GM12878 (cell line): Measurements from ENCODE around the gene CEP57. TPM values are rescaled to one million over a fixed set of nuclear protein-coding genes. Genes with fewer than 3 reads are reported as not detected.

Experiments used
- ATAC-seq: fragments of 200-7000 bp; cut with Tn5 transposase; 3 replicates; pipeline ENCODE4 v1.9.1; 2020; ENCODE audit warnings: mild to moderate bottlenecking, moderate library complexity
- BruUV-seq: library from RNA; stranded (reverse); fragments of 400-500 nt; replicated peaks from 2 replicates; lab custom pipeline; 2021; lab: Mats Ljungman, UMichigan
- CTCF ChIA-PET: fragments of 300-600 bp; sonication (Branson Sonifier 250); formaldehyde crosslinking; extraction: SDS; loops from one replicate; lab custom pipeline; 2021; ENCODE audit warnings: inconsistent platforms; lab: Yijun Ruan, JAX
- POLR2A ChIA-PET: fragments of 350-600 bp; formaldehyde crosslinking; extraction: SDS; loops from one replicate; lab custom pipeline; 2021; ENCODE audit warnings: inconsistent platforms; lab: Charles Lee
- RAD21 ChIA-PET: fragments of 300-600 bp; sonication (Branson Sonifier 250); formaldehyde crosslinking; loops from one replicate; lab custom pipeline; 2023; ENCODE audit warnings: antibody characterized with exemption; ENCODE audit not compliant: unreplicated experiment; lab: Charles Lee
- SMC1A ChIA-PET: fragments of 300-600 bp; sonication (Branson Sonifier 250); formaldehyde crosslinking; loops from one replicate; lab custom pipeline; 2023; ENCODE audit not compliant: unreplicated experiment, uncharacterized antibody; lab: Charles Lee
- DNase-seq: peaks from one replicate; pipeline ENCODE4 v3.0.0-alpha.2; 2011; ENCODE audit warnings: low read depth, low spot score
- FAIRE-seq: peaks from 3 replicates; lab custom pipeline; 2011; peaks lifted over from hg19 to GRCh38; lab: Jason Lieb, UNC
- H2AFZ ChIP-seq: 2 replicates; pipeline ENCODE4 v1.6.0; 2011; ENCODE audit warnings: low read depth, low read length, control low read depth; ENCODE audit not compliant: control insufficient read depth
- H3K27ac ChIP-seq: 2 replicates; pipeline ENCODE4 v1.5.1; 2011; ENCODE audit warnings: control low read depth; ENCODE audit not compliant: control insufficient read depth, insufficient read depth
- H3K27me3 ChIP-seq, 2 experiments: replicated peaks in 1 of 2; 2 replicates each; pipeline versions ENCODE4 v1.6.0 to v1.6.1; 2011; ENCODE audit warnings: low read length in 1 of 2; ENCODE audit not compliant: control insufficient read depth in 2 of 2, insufficient read depth in 2 of 2
- H3K36me3 ChIP-seq, 2 experiments: 2 replicates each; pipeline ENCODE4 v1.5.1; 2011; ENCODE audit warnings: low read length in 1 of 2; ENCODE audit not compliant: control insufficient read depth in 2 of 2, insufficient read depth in 2 of 2
- H3K4me1 ChIP-seq: 2 replicates; pipeline ENCODE4 v1.6.1; 2011; ENCODE audit warnings: mild to moderate bottlenecking, low read length, moderate library complexity, mixed read lengths; ENCODE audit not compliant: control insufficient read depth, insufficient read depth
- H3K4me2 ChIP-seq: 2 replicates; pipeline ENCODE4 v1.6.0; 2011; ENCODE audit warnings: control low read depth; ENCODE audit not compliant: control insufficient read depth, insufficient read depth
- H3K4me3 ChIP-seq: fragments of 200-600 bp; sonication (generic); 2 replicates; pipeline ENCODE4 v1.5.1; 2016
- H3K79me2 ChIP-seq: 2 replicates; pipeline ENCODE4 v1.6.0; 2011; ENCODE audit warnings: low read length; ENCODE audit not compliant: control insufficient read depth, insufficient read depth
- H3K9ac ChIP-seq: 2 replicates; pipeline ENCODE4 v1.8.0; 2011; ENCODE audit warnings: low read length, control low read depth, mixed read lengths; ENCODE audit not compliant: control insufficient read depth, insufficient read depth
- H3K9me3 ChIP-seq: replicated peaks from 3 replicates; pipeline ENCODE4 v1.5.1; 2011; ENCODE audit warnings: mild to moderate bottlenecking, low read length; ENCODE audit not compliant: control insufficient read depth, insufficient read depth
- H4K20me1 ChIP-seq: 2 replicates; pipeline ENCODE4 v1.6.0; 2011; ENCODE audit not compliant: control insufficient read depth, insufficient read depth
- CBX3 ChIP-seq: fragments of 200-600 bp; sonication (generic); IDR thresholded peaks from 2 replicates; pipeline ENCODE4 v1.6.1; 2016; ENCODE audit warnings: low read depth, borderline replicate concordance
- IRF4 ChIP-seq: IDR thresholded peaks from 2 replicates; pipeline ENCODE4 v1.6.1; 2011; ENCODE audit warnings: low read depth, low read length
- NBN ChIP-seq: fragments of 450-650 bp; IDR thresholded peaks from 2 replicates; pipeline ENCODE4 v1.6.1; 2016
- PAX8 ChIP-seq: fragments of 450-650 bp; IDR thresholded peaks from 2 replicates; pipeline ENCODE4 v1.6.1; 2017; ENCODE audit warnings: mild to moderate bottlenecking, moderate library complexity
- RCOR1 ChIP-seq: conservative IDR thresholded peaks from 2 replicates; pipeline ENCODE4 v1.6.1; 2012; ENCODE audit warnings: low read depth, low read length, improper control_type of control experiment
- RUNX3 ChIP-seq: IDR thresholded peaks from 2 replicates; pipeline ENCODE4 v1.6.1; 2012; ENCODE audit warnings: low read length, inconsistent platforms
- SMARCA5 ChIP-seq: fragments of 450-650 bp; IDR thresholded peaks from 2 replicates; pipeline ENCODE4 v1.6.1; 2017; ENCODE audit warnings: mild to moderate bottlenecking
- STAT1 ChIP-seq: fragments of 450-650 bp; conservative IDR thresholded peaks from 2 replicates; pipeline ENCODE4 v1.6.1; 2014; ENCODE audit warnings: antibody characterized with exemption, mild to moderate bottlenecking
- STAT3 ChIP-seq: IDR thresholded peaks from 2 replicates; pipeline ENCODE4 v1.6.1; 2011; ENCODE audit warnings: low read depth, low read length, improper control_type of control experiment
- TCF12 ChIP-seq: IDR thresholded peaks from 2 replicates; pipeline ENCODE4 v1.6.1; 2011; ENCODE audit warnings: low read depth, mild to moderate bottlenecking, low read length
- ZBED1 ChIP-seq: IDR thresholded peaks from 2 replicates; pipeline ENCODE4 v1.6.1; 2016; ENCODE audit warnings: borderline replicate concordance
- WGBS: methylation state at CpG from one replicate; pipeline ENCODE4 v1.1.6; 2016; ENCODE audit warnings: low lambda C conversion rate; ENCODE audit not compliant: insufficient replicate concordance, insufficient coverage; ENCODE audit errors: missing lambda C conversion rate; 5-methylcytosine and 5-hydroxymethylcytosine counted together
- in situ Hi-C: fragments of 300-500 bp; cut with MboI; formaldehyde crosslinking; loops from 9 replicates; pipeline ENCODE4 v1.14.3; 2018; ENCODE audit warnings: mixed read lengths
- intact Hi-C: fragments of 100-400 bp; cut with micrococcal nuclease; formaldehyde crosslinking; loops from one replicate; pipeline ENCODE4 v1.14.2; 2022; ENCODE audit not compliant: unreplicated experiment
- polyA plus RNA-seq, 11 experiments: library from polyadenylated mRNA; depleted of rRNA in 4 of 11; unstranded in 6 of 11; stranded (reverse) in 5 of 11; fragments of >200 nt; fragmentation: Nextera tagmentation in 4 of 11; fragmentation: Illumina TruSeq in 1 of 11; extraction: Ambion mirVana in 4 of 11; extraction: Trizol in 1 of 11; gene quantifications; 1 replicate in 1 of 11; 2 replicates in 10 of 11; pipeline versions ENCODE4 v1.2.1 to v1.2.3, GENCODE V29; 2011 to 2016; ENCODE audit warnings: inconsistent platforms in 2 of 11, missing spikeins in 2 of 11, low read depth in 1 of 11
- total RNA-seq, 4 experiments: library from RNA; depleted of rRNA in 3 of 4; stranded (reverse); fragments of >200 nt in 3 of 4; fragmentation: Illumina TruSeq in 1 of 4; extraction: Trizol in 1 of 4; gene quantifications; 2 replicates each; pipeline versions ENCODE4 v1.2.1 to v1.2.3, GENCODE V29; 2013 to 2021

Gene CEP57
- total and polyA plus RNA-seq, 10 of the 15 experiments (the other 5 are each of a cell fraction or from before 2014, with no cell fraction given), result 19.4 to 85.4 (median 56.8) TPM

DNA sequence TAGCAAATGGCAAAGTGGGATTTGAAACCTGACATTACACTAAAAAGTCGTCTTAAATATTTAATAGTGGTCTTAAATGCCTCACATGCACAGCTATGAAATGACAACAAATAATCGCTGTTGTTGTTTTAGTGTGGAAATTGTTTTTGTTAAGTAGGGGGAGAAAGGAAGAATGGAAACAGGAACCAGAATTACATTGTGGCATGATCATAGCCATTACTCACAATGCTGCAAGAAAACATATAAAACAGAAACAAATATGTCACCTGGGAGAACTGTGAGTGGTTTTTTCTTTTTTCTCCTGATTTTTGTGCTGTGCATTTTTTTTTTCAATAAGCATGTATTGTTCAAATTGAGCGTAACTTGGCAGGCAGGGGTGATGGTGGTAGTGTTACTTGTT is 23.6 kb upstream of the CEP57 start (continued):
- no peak for TF ChIP-seq CBX3
- TF ChIP-seq ZBED1, result no peak
- TF ChIP-seq PAX8, result no peak
- no peak for TF ChIP-seq TCF12
- no peak for TF ChIP-seq RUNX3
- TF ChIP-seq RCOR1, result no peak
- no peak for TF ChIP-seq STAT3
- TF ChIP-seq, all 136 proteins: peak for 0

DNA sequence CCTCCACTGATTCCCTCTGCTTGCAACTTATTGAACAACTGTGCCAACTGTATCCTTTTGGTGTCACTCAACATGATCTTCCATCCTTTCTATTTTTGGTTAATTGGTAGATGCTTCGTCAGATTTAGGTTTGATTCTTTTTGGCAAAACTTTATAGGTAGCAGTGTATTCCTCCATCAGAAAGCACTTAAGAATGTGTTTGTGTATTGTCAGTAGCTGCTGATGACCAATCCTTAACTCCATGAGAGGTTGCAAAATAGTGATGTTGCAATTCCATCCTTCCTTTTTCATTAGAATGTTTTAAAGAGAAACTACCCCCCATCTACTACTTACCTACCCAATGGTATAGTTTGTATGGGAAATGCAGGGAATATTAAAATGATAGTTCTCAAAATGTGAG is 22.8 kb upstream of the CEP57 start:
- no peak for ATAC-seq
- H3K36me3 ChIP-seq, result peaks cover 2 to 4% of the 10 kb centered on the region in 2 experiments; a peak in 3 of 4 replicates
- SMC1A ChIA-PET, result interaction anchor here (0.8 to 10.8 kb wide), 8 partner anchors 11 to 698 kb away, joined by 3 to 249 read pairs (median 4); partner anchors contain the start of gene FAM76B
- in situ Hi-C loops, result no loop called here
- H3K4me1 ChIP-seq, result no peaks in the 10 kb centered on the region
- H3K27ac ChIP-seq, result no peak overlapping the region
- CTCF ChIA-PET, result interaction anchor here (1.6 to 12.2 kb wide), 5 partner anchors 12 to 658 kb away, joined by 5 to 324 read pairs (median 11); no protein-coding TSS in a partner anchor
- no peak for TF ChIP-seq SMARCA5
- no peak for TF ChIP-seq NBN
- TF ChIP-seq IRF4, result no peak
- no peak for TF ChIP-seq STAT1
- TF ChIP-seq, all 136 proteins: peak for 0
- intact Hi-C loops, result no loop called here
- no peak overlapping the region for H2AFZ ChIP-seq
- no peak overlapping the region for H3K4me2 ChIP-seq
- ChIA-PET POLR2A (interaction anchor here (0.5 to 1.2 kb wide), 2 partner anchors 25 to 604 kb away, joined by 3 read pairs; no protein-coding TSS in a partner anchor), RAD21 (interaction anchor here (1.2 to 10.8 kb wide), 5 partner anchors 52 to 613 kb away, joined by 3 to 215 read pairs (median 3); no protein-coding TSS in a partner anchor)
- H3K27me3 ChIP-seq, result no peaks in the 10 kb centered on the region
- no peaks in the 10 kb centered on the region for H3K79me2 ChIP-seq
- no peaks in the 10 kb centered on the region for H4K20me1 ChIP-seq
- 100% methylated on average over 1 of the region's 1 CpG for whole genome bisulfite sequencing
- no peak overlapping the region for H3K9ac ChIP-seq
- FAIRE-seq (no peak), DNase-seq (no peak)
- no peaks in the 10 kb centered on the region for H3K9me3 ChIP-seq
- no peak overlapping the region for H3K4me3 ChIP-seq
- no TSS peak for BruUV-seq
